Spleen (tissue), 7 donors: Measurements from ENCODE around the gene FXYD6.

Experiments
- CTCF ChIP-seq, 11 experiments: fragments of 200-600 bp in 7 of 11; fragments of 450-650 bp in 4 of 11; sonication (generic) in 4 of 11; IDR thresholded peaks in 8 of 11; conservative IDR thresholded peaks in 3 of 11; 1 replicate in 7 of 11; 2 replicates in 4 of 11; pipeline versions ENCODE4 v1.4.0 to v1.8.0; 2016 to 2021; ENCODE audit warnings: antibody characterized with exemption in 11 of 11, inconsistent platforms in 4 of 11, mild to moderate bottlenecking in 1 of 11
- POLR2A ChIP-seq, 3 donors: fragments of 450-650 bp; IDR thresholded peaks; one replicate each; pipeline ENCODE4 v1.5.1; 2017; ENCODE audit warnings: antibody characterized with exemption in 3 of 3, mild to moderate bottlenecking in 1 of 3
- POLR2AphosphoS5 ChIP-seq, 3 donors: sonication (generic); formaldehyde crosslinking; IDR thresholded peaks; one replicate each; pipeline ENCODE4 v1.5.1; 2017; ENCODE audit warnings: antibody characterized with exemption in 3 of 3
- donor health status: DM: no; HTN: no; CAD: no; lungs with moderate emphysema.
- donor health status: DM: no; HTN: no; CAD: no.
- donor health status: DM: no; HTN: no; CAD: no.

DNA sequence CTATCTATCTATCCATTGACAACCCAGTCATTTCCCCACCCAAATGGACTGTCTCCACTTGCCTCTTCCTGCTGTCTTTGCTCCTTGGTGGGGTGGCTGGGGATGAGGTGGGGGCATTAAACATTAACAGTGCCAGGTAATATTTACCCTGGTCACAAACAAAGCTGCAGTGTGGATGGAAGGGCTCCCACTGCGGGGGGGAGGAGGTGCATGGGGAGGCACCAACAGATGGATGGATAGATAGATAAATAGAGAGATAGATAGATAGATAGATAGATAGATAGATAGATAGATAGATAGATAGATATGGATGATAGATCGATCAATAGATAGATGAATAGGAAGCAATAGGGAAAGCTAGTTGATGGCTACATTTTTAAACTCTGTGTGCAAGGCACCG, 49.6 kb downstream of the FXYD6 start:
- TF ChIP-seq CTCF (IDR thresholded peaks at IDR 0.05 in 8 of 11, conservative IDR thresholded peaks at IDR 0.05 in 3 of 11) (no peak), POLR2AphosphoS5 (IDR thresholded peaks at IDR 0.05) (no peak), POLR2A (IDR thresholded peaks at IDR 0.05) (no peak)
